Colonic mucosa (tissue), 4 donors: ENCODE data around the gene HAL. TPM values are rescaled to one million over a fixed set of nuclear protein-coding genes. Genes with fewer than 3 reads are reported as not detected.

Experiments
- DNase-seq: peaks from one replicate; pipeline ENCODE4 v3.0.0-alpha.2; 2020
- H3K27ac ChIP-seq: fragments of 200-600 bp; one replicate; pipeline ENCODE4 v1.8.0; 2021
- H3K27me3 ChIP-seq: fragments of 200-600 bp; one replicate; pipeline ENCODE4 v1.8.0; 2021
- H3K36me3 ChIP-seq: fragments of 200-600 bp; one replicate; pipeline ENCODE4 v1.8.0; 2021
- H3K4me1 ChIP-seq: fragments of 200-600 bp; one replicate; pipeline ENCODE4 v1.8.0; 2021; ENCODE audit warnings: mild to moderate bottlenecking
- H3K4me3 ChIP-seq: fragments of 200-600 bp; one replicate; pipeline ENCODE4 v1.8.0; 2021
- H3K9ac ChIP-seq, 2 donors: one replicate each; pipeline ENCODE4 v1.7.0; 2013; ENCODE audit warnings: control low read depth in 2 of 2, low read depth in 2 of 2, low read length in 2 of 2
- H3K9me3 ChIP-seq: fragments of 200-600 bp; one replicate; pipeline ENCODE4 v1.8.0; 2021
- CTCF ChIP-seq: fragments of 200-600 bp; IDR thresholded peaks from one replicate; pipeline ENCODE4 v1.8.0; 2022; ENCODE audit warnings: antibody characterized with exemption, mild to moderate bottlenecking
- intact Hi-C: fragments of 100-400 bp; cut with DNase I; formaldehyde crosslinking; loops from one replicate; pipeline ENCODE4 v1.14.1; 2022
- total RNA-seq, 2 donors: library from RNA; stranded (reverse); fragmentation: NEBNext Ultra II Directional in 1 of 2; extraction: Animal tissue kit (Norgen Biotek cat#: 25700) in 1 of 2; gene quantifications; one replicate each; pipeline ENCODE4 v1.2.1, GENCODE V29; 2021
- donor health status: healthy.
- donor health status: DM: no; HTN: no; CAD: no.
- donor health status: DM: no; HTN: no; CAD: no.

Gene HAL
- total RNA-seq, 2 donors from 2014 or later, result 0.91 to 1.1 TPM

DNA sequence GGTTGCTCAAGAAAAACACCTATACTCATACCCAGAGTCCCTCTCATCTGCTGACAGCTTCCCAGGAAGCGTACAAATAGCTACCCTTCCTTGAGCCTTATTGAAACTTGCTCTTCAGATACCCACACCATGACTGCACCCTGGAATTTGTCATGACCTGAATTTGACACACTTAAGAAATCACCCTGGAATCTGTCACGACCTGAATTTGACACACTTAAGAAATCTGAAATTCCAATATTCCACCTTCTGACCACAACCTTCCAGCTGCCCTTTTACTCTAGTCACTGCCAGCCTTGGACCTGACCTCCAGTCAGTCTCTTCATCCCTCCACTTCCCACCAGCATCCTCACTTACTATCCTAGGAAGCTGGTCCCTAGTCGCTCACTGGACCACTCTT is 1.1 kb upstream of the HAL start:
- DNase-seq, result no peak
- no peak overlapping the region for H3K4me3 ChIP-seq
- intact Hi-C loops, result no loop called here
- no peak for TF ChIP-seq CTCF
- no peaks in the 10 kb centered on the region for H3K9me3 ChIP-seq
- no peak overlapping the region for H3K27ac ChIP-seq
- no peaks in the 10 kb centered on the region for H3K27me3 ChIP-seq
- H3K36me3 ChIP-seq, result no peaks in the 10 kb centered on the region
- no peak overlapping the region for H3K9ac ChIP-seq
- no peaks in the 10 kb centered on the region for H3K4me1 ChIP-seq

- H3K36me3 ChIP-seq, result no peaks in the 10 kb centered on the region
- no peaks in the 10 kb centered on the region for H3K4me1 ChIP-seq
- DNase-seq, result no peak
- no peak overlapping the region for H3K27ac ChIP-seq
- no peaks in the 10 kb centered on the region for H3K9me3 ChIP-seq
- intact Hi-C loops, result no loop called here
- no peak overlapping the region for H3K9ac ChIP-seq
- TF ChIP-seq CTCF, result no peak
- H3K4me3 ChIP-seq, result no peak overlapping the region
- no peaks in the 10 kb centered on the region for H3K27me3 ChIP-seq
Observed at GRCh38 chr12:95995238-95996031, 709 bp downstream of the HAL start.

DNA sequence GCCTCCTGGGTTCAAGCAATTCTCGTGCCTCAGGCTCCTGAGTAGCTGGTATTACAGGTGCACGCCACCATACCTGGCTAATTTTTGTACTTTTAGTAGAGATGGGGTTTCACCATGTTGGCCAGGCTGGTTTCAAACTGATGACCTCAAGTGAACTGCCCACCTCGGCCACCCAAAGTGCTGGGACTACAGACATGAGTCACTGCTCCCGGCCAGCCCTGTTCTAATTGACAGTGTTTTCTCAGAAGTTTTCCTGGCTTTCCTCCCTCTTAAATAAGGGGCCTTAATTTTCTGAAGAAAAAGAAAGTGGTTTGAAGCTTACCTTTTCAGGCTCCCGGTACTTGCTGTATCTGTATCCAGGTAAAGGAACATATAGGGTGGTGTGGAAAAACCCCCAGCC is 1.7 kb downstream of the HAL start:
- no peak for TF ChIP-seq CTCF
- Histone ChIP-seq H3K27ac (no peak overlapping the region), H3K9me3 (no peaks in the 10 kb centered on the region), H3K4me3 (no peak overlapping the region), H3K27me3 (no peaks in the 10 kb centered on the region), H3K4me1 (no peaks in the 10 kb centered on the region), H3K9ac (no peak overlapping the region), H3K36me3 (no peaks in the 10 kb centered on the region)
- intact Hi-C loops, result no loop called here
- no peak for DNase-seq

DNA sequence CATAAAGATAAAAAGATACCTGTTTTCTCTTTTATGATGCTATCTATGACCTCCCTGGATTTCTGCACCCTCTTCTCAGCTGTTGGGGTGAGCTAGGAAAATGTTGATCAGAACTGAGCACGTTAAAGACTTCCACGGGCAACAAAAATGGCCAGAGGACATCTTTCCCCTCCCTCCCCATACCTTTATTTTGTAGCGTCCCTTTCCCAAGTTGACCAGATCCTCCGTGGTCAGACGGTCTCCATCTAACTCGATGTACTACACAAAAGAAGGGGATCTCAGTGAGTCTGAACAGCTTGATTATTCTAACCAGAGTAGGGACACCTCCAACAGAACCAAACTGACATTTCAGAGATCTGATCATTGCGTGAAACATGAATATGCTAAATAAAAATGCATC is 2.2 kb downstream of the HAL start:
- Histone ChIP-seq H3K27me3 (no peaks in the 10 kb centered on the region), H3K36me3 (no peaks in the 10 kb centered on the region), H3K9me3 (no peaks in the 10 kb centered on the region), H3K4me3 (no peak overlapping the region), H3K27ac (no peak overlapping the region), H3K4me1 (no peaks in the 10 kb centered on the region), H3K9ac (no peak overlapping the region)
- intact Hi-C loops, result no loop called here
- no peak for DNase-seq
- no peak for TF ChIP-seq CTCF

DNA sequence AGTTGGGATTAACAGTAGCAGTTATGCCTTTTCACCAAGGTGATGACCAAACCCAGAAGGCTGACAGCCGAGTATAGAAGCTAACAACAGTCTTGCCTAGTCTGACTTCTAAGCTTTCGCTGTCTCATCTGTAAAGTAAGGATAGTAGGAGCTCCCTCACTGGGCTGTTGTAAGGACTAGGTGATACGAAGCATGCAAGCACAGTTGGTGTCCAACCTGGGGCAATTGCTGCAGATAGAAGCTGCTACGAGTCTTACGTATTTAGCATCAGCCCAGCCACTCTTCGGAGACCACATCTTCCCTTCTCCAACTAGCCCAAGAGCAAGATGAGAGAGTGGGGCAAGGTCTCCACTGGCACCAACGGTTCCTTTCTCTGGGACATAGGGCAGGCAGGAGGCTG is 6.0 kb downstream of the HAL start:
- Histone ChIP-seq H3K4me1 (no peaks in the 10 kb centered on the region), H3K4me3 (no peak overlapping the region), H3K9me3 (no peaks in the 10 kb centered on the region), H3K9ac (no peak overlapping the region), H3K27ac (no peak overlapping the region), H3K36me3 (no peaks in the 10 kb centered on the region), H3K27me3 (no peaks in the 10 kb centered on the region)
- DNase-seq, result no peak
- intact Hi-C loops, result no loop called here
- no peak for TF ChIP-seq CTCF
